ENCODE data around the gene R3HDM1.
"Not testable (repeated sequence)": the region's sequence is repeated elsewhere in the genome, so short reads cannot be mapped to it uniquely, and the experiment has no call there.

The R3HDM1 gene

GRCh38 chr2:135676031-135676430, 144.7 kb downstream of the R3HDM1 start:
- no peak for DNase-seq (ENCODE audit: low spot score)
- Mint-ChIP-seq H3K9me3 (no peaks in the 10 kb centered on the region), H3K27ac (no peak overlapping the region), H3K4me3 (no peak overlapping the region), H3K27me3 (ENCODE audit: low read depth) (no peaks in the 10 kb centered on the region), H3K36me3 (ENCODE audit: low read depth) (peaks cover 29% of the 10 kb centered on the region), H3K4me1 (ENCODE audit: low read depth) (peaks cover 2% of the 10 kb centered on the region)

GRCh38 chr2:135679125-135679524, 147.8 kb downstream of the R3HDM1 start:
- Mint-ChIP-seq H3K4me3 (no peak overlapping the region), H3K9me3 (no peaks in the 10 kb centered on the region), H3K4me1 (ENCODE audit: low read depth) (peaks cover 2% of the 10 kb centered on the region), H3K27me3 (ENCODE audit: low read depth) (no peaks in the 10 kb centered on the region), H3K27ac (no peak overlapping the region), H3K36me3 (ENCODE audit: low read depth) (peaks cover 28% of the 10 kb centered on the region)
- DNase-seq (ENCODE audit: low spot score): no peak

- Mint-ChIP-seq H3K4me1 (ENCODE audit: low read depth) (peaks cover 18% of the 10 kb centered on the region), H3K27ac (no peak overlapping the region), H3K27me3 (ENCODE audit: low read depth) (no peaks in the 10 kb centered on the region), H3K4me3 (no peak overlapping the region), H3K36me3 (ENCODE audit: low read depth) (peaks cover 33% of the 10 kb centered on the region), H3K9me3 (no peaks in the 10 kb centered on the region)
- DNase-seq (ENCODE audit: low spot score): no peak
These were observed 154.1 kb downstream of the R3HDM1 start for GRCh38 chr2:135685361-135685760.

GRCh38 chr2:135688978-135689377, 157.7 kb downstream of the R3HDM1 start:
- no peaks in the 10 kb centered on the region for H3K27me3 Mint-ChIP-seq (ENCODE audit: low read depth)
- no peaks in the 10 kb centered on the region for H3K9me3 Mint-ChIP-seq
- peak overlapping the region; percentile 5 for H3K27ac Mint-ChIP-seq
- DNase-seq (ENCODE audit: low spot score): no peak
- H3K4me1 Mint-ChIP-seq (ENCODE audit: low read depth): peaks cover 21% of the 10 kb centered on the region
- no peak overlapping the region for H3K4me3 Mint-ChIP-seq
- H3K36me3 Mint-ChIP-seq (ENCODE audit: low read depth): peaks cover 27% of the 10 kb centered on the region

- H3K9me3 Mint-ChIP-seq: no peaks in the 10 kb centered on the region
- no peaks in the 10 kb centered on the region for H3K27me3 Mint-ChIP-seq (ENCODE audit: low read depth)
- peak overlapping the region; percentile 87 for H3K27ac Mint-ChIP-seq
These were observed 158.4 kb downstream of the R3HDM1 start for GRCh38 chr2:135689679-135690078.

GRCh38 chr2:135694711-135695110, 163.4 kb downstream of the R3HDM1 start:
- no peak for DNase-seq (ENCODE audit: low spot score)

More at GRCh38 chr2:135689679-135690078, 158.4 kb downstream of the R3HDM1 start:
- peaks cover 21% of the 10 kb centered on the region for H3K4me1 Mint-ChIP-seq (ENCODE audit: low read depth)
- H3K4me3 Mint-ChIP-seq: peak overlapping the region; percentile 77
- peaks cover 22% of the 10 kb centered on the region for H3K36me3 Mint-ChIP-seq (ENCODE audit: low read depth)
- no peak for DNase-seq (ENCODE audit: low spot score)

GRCh38 chr2:135698838-135699237, 167.6 kb downstream of the R3HDM1 start:
- Mint-ChIP-seq H3K4me3 (no peak overlapping the region), H3K36me3 (ENCODE audit: low read depth) (peaks cover 11% of the 10 kb centered on the region), H3K27ac (no peak overlapping the region), H3K4me1 (ENCODE audit: low read depth) (peaks cover 2% of the 10 kb centered on the region), H3K27me3 (ENCODE audit: low read depth) (no peaks in the 10 kb centered on the region), H3K9me3 (no peaks in the 10 kb centered on the region)
- no peak for DNase-seq (ENCODE audit: low spot score)

More at GRCh38 chr2:135694711-135695110, 163.4 kb downstream of the R3HDM1 start:
- H3K9me3 Mint-ChIP-seq: no peaks in the 10 kb centered on the region
- peaks cover 8% of the 10 kb centered on the region for H3K4me1 Mint-ChIP-seq (ENCODE audit: low read depth)
- H3K27me3 Mint-ChIP-seq (ENCODE audit: low read depth): no peaks in the 10 kb centered on the region
- H3K4me3 Mint-ChIP-seq: no peak overlapping the region
- no peak overlapping the region for H3K27ac Mint-ChIP-seq
- peaks cover 15% of the 10 kb centered on the region for H3K36me3 Mint-ChIP-seq (ENCODE audit: low read depth)

GRCh38 chr2:135701442-135701841, 170.2 kb downstream of the R3HDM1 start:
- DNase-seq (ENCODE audit: low spot score): no peak
- H3K4me3 Mint-ChIP-seq: no peak overlapping the region
- no peak overlapping the region for H3K27ac Mint-ChIP-seq
- no peaks in the 10 kb centered on the region for H3K27me3 Mint-ChIP-seq (ENCODE audit: low read depth)
- peaks cover 1% of the 10 kb centered on the region for H3K36me3 Mint-ChIP-seq (ENCODE audit: low read depth)
- no peaks in the 10 kb centered on the region for H3K9me3 Mint-ChIP-seq
- H3K4me1 Mint-ChIP-seq (ENCODE audit: low read depth): peaks cover 2% of the 10 kb centered on the region

GRCh38 chr2:135703300-135703699, 172.0 kb downstream of the R3HDM1 start:
- Mint-ChIP-seq H3K4me3 (no peak overlapping the region), H3K27ac (no peak overlapping the region), H3K36me3 (ENCODE audit: low read depth) (peaks cover 1% of the 10 kb centered on the region), H3K9me3 (no peaks in the 10 kb centered on the region), H3K4me1 (ENCODE audit: low read depth) (peaks cover 2% of the 10 kb centered on the region), H3K27me3 (ENCODE audit: low read depth) (no peaks in the 10 kb centered on the region)
- no peak for DNase-seq (ENCODE audit: low spot score)

GRCh38 chr2:135704075-135704474, 172.8 kb downstream of the R3HDM1 start:
- not testable (repeated sequence) for H3K9me3 Mint-ChIP-seq; H3K27me3 Mint-ChIP-seq (ENCODE audit: low read depth); H3K4me3 Mint-ChIP-seq; H3K27ac Mint-ChIP-seq; H3K36me3 Mint-ChIP-seq (ENCODE audit: low read depth); DNase-seq (ENCODE audit: low spot score); H3K4me1 Mint-ChIP-seq (ENCODE audit: low read depth)

- Mint-ChIP-seq H3K36me3 (ENCODE audit: low read depth) (peaks cover 4% of the 10 kb centered on the region), H3K9me3 (no peaks in the 10 kb centered on the region), H3K27ac (no peak overlapping the region), H3K4me3 (no peak overlapping the region), H3K27me3 (ENCODE audit: low read depth) (no peaks in the 10 kb centered on the region), H3K4me1 (ENCODE audit: low read depth) (no peaks in the 10 kb centered on the region)
- DNase-seq (ENCODE audit: low spot score): no peak
These were observed 176.9 kb downstream of the R3HDM1 start for GRCh38 chr2:135708159-135708558.

- DNase-seq (ENCODE audit: low spot score): peak; percentile 54
- no peak overlapping the region for H3K27ac Mint-ChIP-seq
- H3K4me3 Mint-ChIP-seq: no peak overlapping the region
- no peaks in the 10 kb centered on the region for H3K4me1 Mint-ChIP-seq (ENCODE audit: low read depth)
- peaks cover 4% of the 10 kb centered on the region for H3K36me3 Mint-ChIP-seq (ENCODE audit: low read depth)
- no peaks in the 10 kb centered on the region for H3K27me3 Mint-ChIP-seq (ENCODE audit: low read depth)
- no peaks in the 10 kb centered on the region for H3K9me3 Mint-ChIP-seq
These were observed 178.7 kb downstream of the R3HDM1 start for GRCh38 chr2:135709992-135710391.

GRCh38 chr2:135715086-135715485, 183.8 kb downstream of the R3HDM1 start:
- H3K27me3 Mint-ChIP-seq (ENCODE audit: low read depth); DNase-seq (ENCODE audit: low spot score); H3K36me3 Mint-ChIP-seq (ENCODE audit: low read depth); H3K9me3 Mint-ChIP-seq; H3K4me3 Mint-ChIP-seq; H3K27ac Mint-ChIP-seq; H3K4me1 Mint-ChIP-seq (ENCODE audit: low read depth): not testable (repeated sequence)

GRCh38 chr2:135728064-135728743, 196.9 kb downstream of the R3HDM1 start:
- no peaks in the 10 kb centered on the region for H3K9me3 Mint-ChIP-seq
- no peaks in the 10 kb centered on the region for H3K27me3 Mint-ChIP-seq (ENCODE audit: low read depth)
- H3K4me3 Mint-ChIP-seq: no peak overlapping the region
- no peak for DNase-seq (ENCODE audit: low spot score)
- H3K36me3 Mint-ChIP-seq (ENCODE audit: low read depth): peaks cover 16% of the 10 kb centered on the region
- H3K4me1 Mint-ChIP-seq (ENCODE audit: low read depth): no peaks in the 10 kb centered on the region
- H3K27ac Mint-ChIP-seq: no peak overlapping the region

GRCh38 chr2:135732561-135732960, 201.3 kb downstream of the R3HDM1 start:
- DNase-seq (ENCODE audit: low spot score): no peak
- Mint-ChIP-seq H3K4me3 (no peak overlapping the region), H3K36me3 (ENCODE audit: low read depth) (no peaks in the 10 kb centered on the region), H3K27ac (no peak overlapping the region), H3K9me3 (no peaks in the 10 kb centered on the region), H3K27me3 (ENCODE audit: low read depth) (no peaks in the 10 kb centered on the region), H3K4me1 (ENCODE audit: low read depth) (no peaks in the 10 kb centered on the region)
